Parathyroid adenoma (tissue), 2 donors: Measurements from ENCODE around the gene HPN.
A peak's percentile ranks its signal among the peaks of the same experiment; 100 is the strongest.

Experiments used
- H2AFZ ChIP-seq: fragments of 300-600 bp; sonication (generic); one replicate; pipeline ENCODE4 v1.7.0; 2017; ENCODE audit warnings: antibody characterized with exemption, mild to moderate bottlenecking
- H3K27ac ChIP-seq: fragments of 300-600 bp; sonication (generic); one replicate; pipeline ENCODE4 v1.7.0; 2017
- H3K27me3 ChIP-seq: fragments of 300-600 bp; sonication (generic); one replicate; pipeline ENCODE4 v1.7.0; 2017; ENCODE audit warnings: low read length; ENCODE audit not compliant: control insufficient read depth, insufficient read depth
- H3K36me3 ChIP-seq: fragments of 300-600 bp; sonication (generic); one replicate; pipeline ENCODE4 v1.7.0; 2017; ENCODE audit warnings: low read length; ENCODE audit not compliant: control insufficient read depth, insufficient read depth
- H3K4me1 ChIP-seq: fragments of 300-600 bp; sonication (generic); one replicate; pipeline ENCODE4 v1.7.0; 2017; ENCODE audit warnings: control low read depth
- H3K4me2 ChIP-seq: fragments of 300-600 bp; sonication (generic); one replicate; pipeline ENCODE4 v1.7.0; 2017; ENCODE audit warnings: low read length
- H3K4me3 ChIP-seq: fragments of 300-600 bp; sonication (generic); one replicate; pipeline ENCODE4 v1.7.0; 2017; ENCODE audit warnings: low read depth, low read length
- H3K79me2 ChIP-seq: fragments of 300-600 bp; sonication (generic); one replicate; pipeline ENCODE4 v1.7.0; 2017; ENCODE audit warnings: control low read depth
- H3K9ac ChIP-seq: fragments of 300-600 bp; sonication (generic); one replicate; pipeline ENCODE4 v1.7.0; 2017; ENCODE audit warnings: mild to moderate bottlenecking
- H3K9me3 ChIP-seq: fragments of 300-600 bp; sonication (generic); one replicate; pipeline ENCODE4 v1.7.0; 2017; ENCODE audit warnings: low read length; ENCODE audit not compliant: control insufficient read depth
- TF ChIP-seq, protein P1 (sequence below): fragments of 300-600 bp; sonication (generic); IDR thresholded peaks from one replicate; pipeline ENCODE4 v1.7.0; 2017; ENCODE audit warnings: antibody characterized with exemption, mild to moderate bottlenecking
- donor health status: primary hyperparathyroidism.

Gene HPN

GRCh38 chr19:35066121-35066520 is 24.6 kb downstream of the HPN start:
- no peak overlapping the region for H3K4me2 ChIP-seq
- no peak overlapping the region for H3K9ac ChIP-seq
- no peak overlapping the region for H3K4me3 ChIP-seq
- TF ChIP-seq, protein P1, sequence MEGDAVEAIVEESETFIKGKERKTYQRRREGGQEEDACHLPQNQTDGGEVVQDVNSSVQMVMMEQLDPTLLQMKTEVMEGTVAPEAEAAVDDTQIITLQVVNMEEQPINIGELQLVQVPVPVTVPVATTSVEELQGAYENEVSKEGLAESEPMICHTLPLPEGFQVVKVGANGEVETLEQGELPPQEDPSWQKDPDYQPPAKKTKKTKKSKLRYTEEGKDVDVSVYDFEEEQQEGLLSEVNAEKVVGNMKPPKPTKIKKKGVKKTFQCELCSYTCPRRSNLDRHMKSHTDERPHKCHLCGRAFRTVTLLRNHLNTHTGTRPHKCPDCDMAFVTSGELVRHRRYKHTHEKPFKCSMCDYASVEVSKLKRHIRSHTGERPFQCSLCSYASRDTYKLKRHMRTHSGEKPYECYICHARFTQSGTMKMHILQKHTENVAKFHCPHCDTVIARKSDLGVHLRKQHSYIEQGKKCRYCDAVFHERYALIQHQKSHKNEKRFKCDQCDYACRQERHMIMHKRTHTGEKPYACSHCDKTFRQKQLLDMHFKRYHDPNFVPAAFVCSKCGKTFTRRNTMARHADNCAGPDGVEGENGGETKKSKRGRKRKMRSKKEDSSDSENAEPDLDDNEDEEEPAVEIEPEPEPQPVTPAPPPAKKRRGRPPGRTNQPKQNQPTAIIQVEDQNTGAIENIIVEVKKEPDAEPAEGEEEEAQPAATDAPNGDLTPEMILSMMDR, result no peak
- H3K27me3 ChIP-seq, result no peaks in the 10 kb centered on the region
- no peaks in the 10 kb centered on the region for H3K79me2 ChIP-seq
- H3K27ac ChIP-seq, result no peak overlapping the region
- H3K36me3 ChIP-seq, result no peaks in the 10 kb centered on the region
- no peaks in the 10 kb centered on the region for H3K9me3 ChIP-seq
- no peak overlapping the region for H2AFZ ChIP-seq
- H3K4me1 ChIP-seq, result peaks cover 18% of the 10 kb centered on the region

GRCh38 chr19:35066691-35067563 is 25.4 kb downstream of the HPN start:
- H3K9ac ChIP-seq, result no peak overlapping the region
- no peaks in the 10 kb centered on the region for H3K79me2 ChIP-seq
- peaks cover 18% of the 10 kb centered on the region for H3K4me1 ChIP-seq

DNA sequence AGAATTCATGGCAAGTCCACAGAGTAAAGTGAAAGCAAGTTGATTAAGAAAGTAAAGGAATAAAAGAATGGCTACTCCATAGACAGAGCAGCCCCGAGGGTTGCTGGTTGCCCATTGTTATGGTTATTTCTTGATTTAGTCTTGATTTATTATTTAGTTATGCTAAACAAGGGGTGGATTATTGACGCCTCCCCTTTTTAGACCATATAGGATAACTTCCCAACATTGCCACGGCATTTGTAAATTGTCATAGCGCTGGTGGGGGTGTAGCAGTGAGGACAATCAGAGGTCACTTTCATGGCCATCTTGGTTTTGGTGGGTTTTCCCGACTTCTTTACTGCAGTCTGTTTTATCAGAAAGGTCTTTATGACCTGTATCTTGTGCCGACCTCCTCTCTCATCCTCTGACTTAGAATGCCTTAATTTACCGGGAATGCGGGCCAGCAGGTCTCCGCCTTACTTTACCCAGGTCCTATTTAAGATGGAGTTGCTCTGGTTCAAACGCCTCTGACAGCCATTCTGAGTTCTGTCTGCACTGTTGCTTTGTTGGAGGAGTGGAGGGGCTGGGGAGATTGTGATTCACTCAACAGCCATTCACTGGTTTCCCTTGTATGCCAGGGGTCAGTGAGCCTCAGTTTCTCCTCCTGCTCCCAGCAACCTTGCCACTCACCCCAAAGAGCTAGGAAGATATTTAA is 27.6 kb downstream of the HPN start:
- H3K27ac ChIP-seq, result no peak overlapping the region
- no peak overlapping the region for H3K9ac ChIP-seq
- no peaks in the 10 kb centered on the region for H3K79me2 ChIP-seq
- no peak overlapping the region for H2AFZ ChIP-seq
- H3K27me3 ChIP-seq, result no peaks in the 10 kb centered on the region
- H3K4me1 ChIP-seq, result peaks cover 18% of the 10 kb centered on the region
- H3K4me3 ChIP-seq, result peak overlapping the region; percentile 36
- H3K9me3 ChIP-seq, result no peaks in the 10 kb centered on the region
- H3K36me3 ChIP-seq, result no peaks in the 10 kb centered on the region
- H3K4me2 ChIP-seq, result peak overlapping the region; percentile 61
- TF ChIP-seq, protein P1, result no peak

More at GRCh38 chr19:35066691-35067563, 25.4 kb downstream of the HPN start:
- no peak overlapping the region for H3K4me2 ChIP-seq
- H3K4me3 ChIP-seq, result no peak overlapping the region
- H2AFZ ChIP-seq, result no peak overlapping the region
- no peaks in the 10 kb centered on the region for H3K9me3 ChIP-seq
- no peak overlapping the region for H3K27ac ChIP-seq
- TF ChIP-seq, protein P1, result peak; percentile 90
- no peaks in the 10 kb centered on the region for H3K27me3 ChIP-seq
- no peaks in the 10 kb centered on the region for H3K36me3 ChIP-seq

- Histone ChIP-seq H3K79me2 (no peaks in the 10 kb centered on the region), H3K4me3 (no peak overlapping the region), H3K27ac (no peak overlapping the region), H3K9ac (no peak overlapping the region), H3K4me1 (peaks cover 18% of the 10 kb centered on the region), H3K27me3 (no peaks in the 10 kb centered on the region), H3K36me3 (no peaks in the 10 kb centered on the region), H3K9me3 (no peaks in the 10 kb centered on the region), H2AFZ (no peak overlapping the region), H3K4me2 (no peak overlapping the region)
- TF ChIP-seq, protein P1, result no peak
Observed at GRCh38 chr19:35069696-35070095, 28.2 kb downstream of the HPN start.
